ENCODE results near the gene MSMO1.
A peak's percentile ranks its signal among the peaks of the same experiment; 100 is the strongest.

- TF ChIP-seq REST (IDR thresholded peaks at IDR 0.05; ENCODE audit: low read depth) (no peak), MAX (IDR thresholded peaks at IDR 0.05) (no peak), RAD21 (IDR thresholded peaks at IDR 0.05; ENCODE audit: low read depth) (no peak), ZBTB7A (IDR thresholded peaks at IDR 0.05; ENCODE audit: low read depth) (no peak), EP300 (IDR thresholded peaks at IDR 0.05; ENCODE audit: borderline replicate concordance) (no peak), CEBPB (IDR thresholded peaks at IDR 0.05) (peak; percentile 90), TCF12 (IDR thresholded peaks at IDR 0.05; ENCODE audit: low read depth) (no peak), EGR1 (IDR thresholded peaks at IDR 0.05) (no peak), FOXM1 (IDR thresholded peaks at IDR 0.05; ENCODE audit: borderline replicate concordance, low read depth) (no peak), TAF1 (IDR thresholded peaks at IDR 0.05; ENCODE audit: low read depth) (no peak)
Measured at GRCh38 chr4:165369522-165369921, 42.1 kb downstream of the MSMO1 start.
